GM19351 (cell line): ENCODE data around the gene OR6C1.
"Not testable (repeated sequence)": the region's sequence is repeated elsewhere in the genome, so short reads cannot be mapped to it uniquely, and the experiment has no call there.

Experiments
- ATAC-seq: cut with Tn5 transposase; IDR thresholded peaks from one replicate; pipeline ENCODE4 v1.9.1; 2021; ENCODE audit warnings: mild to moderate bottlenecking, moderate library complexity; ENCODE audit not compliant: unreplicated experiment

The OR6C1 gene

GRCh38 chr12:55314043-55314442, at the start of gene OR6C1:
TSS of gene OR6C1 (plus strand) at chr12:55314343. CDS start at chr12:55320600, 6,257 bp downstream.
- no peak for ATAC-seq

GRCh38 chr12:55280991-55281390, 33.2 kb upstream of the OR6C1 start:
- ATAC-seq, result no peak

GRCh38 chr12:55289999-55290398, 24.1 kb upstream of the OR6C1 start:
- no peak for ATAC-seq

- ATAC-seq, result no peak
Observed at GRCh38 chr12:55296469-55296868, 17.7 kb upstream of the OR6C1 start, which contains the start of gene OR6C6. TSS of gene OR6C6 (minus strand) at chr12:55296569. CDS start at chr12:55295232, 1,337 bp downstream.

- ATAC-seq, result no peak
Observed at GRCh38 chr12:55320201-55320600, 6.1 kb downstream of the OR6C1 start.

- ATAC-seq, result not testable (repeated sequence)
Observed at GRCh38 chr12:55325801-55326200, 11.7 kb downstream of the OR6C1 start.

- ATAC-seq, result no peak
Observed at GRCh38 chr12:55330446-55330845, 16.3 kb downstream of the OR6C1 start, which contains the start of gene OR6C3. TSS of gene OR6C3 (plus strand) at chr12:55330746. CDS start at chr12:55331701, 955 bp downstream.

- no peak for ATAC-seq
Observed at GRCh38 chr12:55336002-55336401, 21.9 kb downstream of the OR6C1 start.

- not testable (repeated sequence) for ATAC-seq
Observed at GRCh38 chr12:55355338-55355737, 41.2 kb downstream of the OR6C1 start.

- no peak for ATAC-seq
Observed at GRCh38 chr12:55362675-55363074, 48.5 kb downstream of the OR6C1 start, which contains the start of gene OR6C75. TSS of gene OR6C75 (plus strand) at chr12:55362975. CDS start at chr12:55365111, 2,136 bp downstream.

GRCh38 chr12:55365086-55365485, 50.9 kb downstream of the OR6C1 start:
- ATAC-seq, result no peak
